Effector CD4-positive, alpha-beta T cell (primary cell): ENCODE data around the gene SEMA5A.

Source experiments
- DNase-seq: peaks from one replicate; pipeline ENCODE4 v3.0.0-alpha.2; 2020

SEMA5A gene

DNA sequence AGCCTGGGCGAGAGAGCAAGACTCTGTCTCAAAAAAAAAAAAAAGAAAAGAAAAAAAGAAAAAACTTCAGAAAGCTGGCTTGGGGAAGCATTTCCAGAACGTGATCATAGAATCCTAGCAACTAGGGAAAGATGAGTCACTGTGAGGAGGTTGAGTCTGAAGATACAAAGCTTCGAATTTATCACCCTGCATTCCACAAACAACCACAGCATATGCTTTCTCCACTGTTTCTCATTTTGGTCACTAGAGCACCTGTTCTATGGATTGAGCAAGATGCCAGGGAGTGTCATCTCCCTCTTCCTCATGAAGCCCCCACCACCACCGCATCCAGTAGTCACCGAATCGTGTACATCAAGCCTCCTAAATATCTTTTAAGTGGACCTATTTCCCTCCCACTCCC, 37.9 kb downstream of the SEMA5A start:
- DNase-seq: no peak

DNA sequence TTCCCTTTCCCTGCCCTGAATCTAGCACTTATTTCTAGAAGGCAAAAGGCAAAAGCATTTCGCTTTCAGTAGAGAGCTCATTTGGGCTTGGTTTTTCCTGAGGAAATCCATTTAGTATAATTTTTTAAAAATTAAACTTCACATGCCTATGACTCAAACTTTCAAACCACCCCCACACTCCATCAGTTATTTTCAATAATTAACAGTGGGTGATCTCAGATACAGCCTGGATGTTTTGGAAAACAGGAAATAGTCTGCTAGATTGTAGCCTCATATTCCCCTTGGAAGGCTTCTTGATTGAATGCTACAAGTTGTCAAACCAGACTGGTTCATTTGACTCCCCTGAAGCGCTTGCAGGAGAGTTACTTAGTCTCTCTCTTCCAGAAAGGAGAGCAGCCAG, 40.6 kb downstream of the SEMA5A start:
- no peak for DNase-seq

DNA sequence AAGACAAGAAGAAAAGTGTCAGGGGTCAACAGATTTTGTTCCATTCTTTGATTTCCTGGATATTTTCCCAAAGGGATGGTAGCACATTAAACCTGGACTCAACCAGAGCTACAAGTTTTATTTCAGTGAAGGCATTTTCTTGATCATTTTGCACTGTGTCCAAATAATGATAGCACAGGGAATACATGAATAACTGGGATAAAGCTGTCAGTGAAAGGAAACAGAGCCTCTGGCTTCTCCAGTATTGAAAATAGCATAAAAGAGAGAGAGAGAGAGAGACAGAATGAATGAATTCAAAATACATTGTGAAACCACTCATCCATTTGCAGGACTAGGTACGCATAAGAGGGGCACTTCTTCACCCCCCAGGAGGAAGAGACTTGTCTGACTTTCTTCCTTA, 43.0 kb downstream of the SEMA5A start:
- no peak for DNase-seq

DNA sequence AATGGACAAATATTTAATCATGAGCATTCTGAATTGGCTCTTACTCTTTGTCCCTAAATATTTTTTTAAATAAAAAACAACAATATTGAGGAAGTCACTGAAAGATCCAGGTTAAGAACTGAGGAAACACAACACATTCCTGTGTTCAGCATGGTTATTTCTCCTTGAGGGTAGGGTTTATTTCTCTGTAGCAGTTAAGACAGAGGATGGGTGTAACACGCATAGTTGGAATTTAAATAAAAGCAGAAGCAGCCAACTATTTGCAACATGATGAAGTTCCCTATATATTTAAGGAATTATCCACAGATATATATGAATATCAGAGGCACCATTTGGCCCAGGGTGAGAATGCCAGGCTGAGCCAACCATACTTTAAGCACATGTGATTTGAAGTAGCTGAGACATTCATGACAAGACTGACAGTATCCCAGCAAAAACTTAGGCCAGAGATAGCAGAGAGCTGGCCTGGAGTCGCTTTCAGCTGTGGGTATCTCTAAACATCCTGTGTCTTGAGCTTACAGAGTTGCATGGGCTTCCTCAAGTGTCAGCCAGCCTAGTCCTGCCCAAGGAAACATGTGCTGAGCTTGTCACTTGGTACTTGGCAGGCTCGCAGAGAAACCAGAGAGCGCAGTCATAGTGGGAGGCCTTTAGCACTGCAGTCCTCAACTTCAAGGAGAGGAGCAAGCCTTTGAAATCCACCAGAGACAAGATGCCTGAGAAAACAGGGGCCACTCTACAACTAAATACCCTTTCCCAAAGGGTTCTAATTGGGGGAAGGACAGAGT, 43.6 kb downstream of the SEMA5A start:
- no peak for DNase-seq

DNA sequence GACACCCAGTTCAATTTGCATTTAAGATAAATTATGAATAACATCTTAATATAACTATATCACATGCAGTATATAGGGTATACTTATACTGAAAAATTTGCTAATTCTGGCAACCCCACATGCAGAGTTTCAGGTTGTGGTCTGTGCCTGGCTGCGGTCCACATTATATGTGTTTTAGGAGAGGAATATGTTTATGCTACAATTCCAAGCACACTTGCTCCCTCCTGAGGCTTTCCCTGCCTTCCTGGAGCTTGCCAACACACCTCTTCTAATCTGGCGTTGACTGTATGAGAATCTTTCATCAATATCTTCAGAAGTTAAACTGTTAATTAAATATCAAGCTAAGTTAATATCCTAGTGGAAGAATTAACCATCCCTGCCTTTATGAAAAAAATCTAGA, 45.2 kb downstream of the SEMA5A start:
- no peak for DNase-seq

DNA sequence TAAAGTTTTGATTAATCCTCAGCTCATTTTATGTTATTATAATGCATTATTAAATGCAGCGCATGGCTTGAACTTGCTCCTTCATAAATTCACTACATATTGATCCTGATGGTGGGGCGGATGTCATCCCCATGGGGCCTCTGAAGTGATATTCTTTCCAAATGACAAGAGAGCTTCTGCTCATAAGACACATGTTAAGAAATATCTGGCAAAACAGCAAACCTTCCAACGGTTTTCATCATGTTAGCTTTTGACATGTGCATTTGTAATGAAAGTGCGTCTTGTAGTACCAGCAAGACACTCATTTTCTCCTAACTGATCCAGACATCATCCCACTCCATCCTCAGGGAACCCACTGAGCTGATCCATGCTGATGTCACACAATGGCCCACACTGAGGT, 45.7 kb downstream of the SEMA5A start:
- DNase-seq: no peak

DNA sequence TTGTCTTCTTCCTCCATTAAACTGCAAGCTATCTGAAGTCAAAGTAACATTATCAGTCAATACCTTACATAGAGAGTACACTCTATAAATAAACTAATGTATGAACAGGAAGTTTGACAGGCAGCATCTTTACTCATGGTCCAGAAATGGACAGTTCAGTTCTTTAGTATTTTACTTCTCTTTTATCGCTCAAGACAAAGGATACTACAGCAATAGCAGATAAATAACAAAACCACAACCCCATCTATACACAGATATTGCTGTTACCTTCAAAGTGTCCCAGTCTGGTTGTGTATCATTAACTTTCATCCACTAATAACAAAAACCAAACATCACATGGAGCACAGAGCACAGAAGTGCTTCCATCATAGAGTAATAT, 46.4 kb downstream of the SEMA5A start:
- no peak for DNase-seq

DNA sequence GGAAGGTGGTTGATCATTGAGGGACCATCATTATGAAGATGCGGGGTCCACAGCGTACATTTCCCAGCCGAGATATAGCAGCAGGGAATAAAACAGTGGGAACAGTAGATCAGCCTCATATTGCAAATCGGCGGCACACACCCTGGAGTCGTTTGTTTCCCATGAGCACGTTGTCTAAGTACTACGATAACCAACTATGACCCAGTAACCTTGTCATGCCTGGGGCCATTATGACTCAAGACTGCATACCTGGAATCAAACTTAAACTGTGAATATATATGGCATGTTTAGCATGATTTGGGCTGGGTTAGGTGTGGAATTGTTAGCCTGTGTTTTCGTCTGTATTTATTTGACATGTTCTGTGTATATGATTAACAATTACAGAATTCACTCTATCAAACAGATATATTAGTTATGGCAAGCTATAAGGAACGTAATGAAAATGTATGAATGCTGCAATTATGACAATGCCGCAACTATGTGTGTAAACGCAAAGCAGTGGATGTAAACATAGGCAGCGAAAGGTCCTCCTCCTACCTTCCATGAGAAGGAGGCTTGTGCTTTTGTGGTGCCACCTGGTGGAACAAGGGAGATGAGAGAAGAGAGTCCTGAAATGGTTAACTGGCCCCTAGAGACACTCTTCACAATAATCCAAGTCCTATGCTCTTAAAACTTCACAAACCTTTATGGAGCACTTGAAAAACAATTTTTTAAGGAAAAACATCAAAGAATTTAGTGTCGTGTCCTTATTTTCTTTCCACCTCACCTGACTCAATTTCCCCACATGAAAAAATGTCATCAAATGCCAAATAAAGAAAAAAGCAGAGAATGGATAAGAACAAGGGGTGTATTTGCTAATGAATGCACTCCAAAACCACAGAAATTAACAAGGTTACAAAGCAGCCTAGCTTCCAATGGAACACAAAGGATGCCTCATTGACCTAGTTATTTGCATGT, 47.1 kb downstream of the SEMA5A start:
- DNase-seq: no peak

DNA sequence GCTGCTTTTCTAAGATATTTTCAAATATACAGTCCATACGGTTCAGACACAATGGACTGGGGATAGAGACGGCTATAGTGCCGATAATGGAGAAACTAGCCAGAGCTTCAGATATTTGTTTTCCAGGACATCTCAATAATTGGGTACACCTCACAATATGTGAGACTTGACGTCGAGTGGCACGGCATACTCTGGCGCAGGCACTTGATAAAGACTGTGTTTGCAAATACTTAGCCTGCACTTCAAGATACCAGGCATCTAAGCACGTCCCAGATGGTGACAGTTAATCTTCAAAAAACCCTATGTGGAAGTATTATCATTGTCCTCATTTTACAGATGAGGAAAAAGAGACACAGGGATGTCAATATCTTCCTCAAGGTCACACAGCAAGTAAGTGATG, 48.5 kb downstream of the SEMA5A start:
- no peak for DNase-seq

DNA sequence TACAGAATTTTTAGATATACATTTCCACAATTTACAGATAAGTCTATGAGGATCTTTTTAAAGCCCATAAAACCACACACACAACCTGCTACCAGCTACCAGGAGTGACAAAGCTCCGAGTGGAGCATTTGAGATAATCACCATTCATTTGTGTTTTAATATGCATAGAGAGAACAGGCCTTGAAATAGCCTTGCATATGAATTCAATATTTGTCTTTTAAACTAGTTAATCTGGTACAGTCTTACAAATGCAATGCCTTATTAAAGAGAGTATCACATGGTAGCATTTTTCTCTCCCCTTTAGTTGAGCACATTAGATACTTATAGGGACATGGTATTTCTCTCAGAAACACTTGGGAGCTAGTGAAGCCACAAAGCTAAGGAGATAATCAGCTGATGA, 49.1 kb downstream of the SEMA5A start:
- DNase-seq: no peak

DNA sequence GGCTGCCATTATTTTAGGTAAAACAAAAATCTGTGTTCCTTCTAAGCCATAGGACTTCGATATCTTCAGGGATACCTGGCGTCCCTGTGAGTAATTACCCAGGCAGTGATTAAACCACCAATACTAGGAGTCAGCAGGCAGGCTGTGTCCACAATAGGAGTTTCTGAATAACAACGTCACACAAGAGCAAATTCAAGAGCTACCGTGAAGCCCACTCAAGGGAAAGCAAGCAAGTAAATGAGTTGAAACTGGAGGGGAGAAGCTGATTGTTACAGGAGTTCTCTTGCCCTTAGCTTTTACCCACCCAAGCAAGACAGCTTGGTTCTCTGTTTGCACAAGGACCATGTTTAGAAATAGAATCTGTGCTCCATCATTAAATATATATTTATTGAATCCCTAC, 50.8 kb downstream of the SEMA5A start:
- DNase-seq: no peak

DNA sequence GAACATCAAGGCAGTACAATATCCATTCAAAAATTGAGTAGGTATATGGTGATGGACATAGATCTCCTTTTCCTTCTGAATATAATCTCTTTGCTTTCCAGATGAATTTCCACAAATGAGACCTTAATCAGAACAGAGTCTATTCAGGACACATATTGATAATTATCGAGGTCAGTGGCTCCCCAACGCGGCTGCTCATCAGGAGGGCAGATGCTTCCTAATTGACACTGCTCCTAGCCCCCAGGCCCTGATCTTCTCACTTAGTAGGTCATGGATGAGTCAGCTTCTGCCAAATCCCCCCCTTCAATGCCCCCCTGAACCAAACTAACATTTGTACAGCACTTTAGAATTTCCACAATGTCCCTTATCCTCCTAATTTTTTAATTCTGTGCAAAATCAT, 51.6 kb downstream of the SEMA5A start:
- no peak for DNase-seq

DNA sequence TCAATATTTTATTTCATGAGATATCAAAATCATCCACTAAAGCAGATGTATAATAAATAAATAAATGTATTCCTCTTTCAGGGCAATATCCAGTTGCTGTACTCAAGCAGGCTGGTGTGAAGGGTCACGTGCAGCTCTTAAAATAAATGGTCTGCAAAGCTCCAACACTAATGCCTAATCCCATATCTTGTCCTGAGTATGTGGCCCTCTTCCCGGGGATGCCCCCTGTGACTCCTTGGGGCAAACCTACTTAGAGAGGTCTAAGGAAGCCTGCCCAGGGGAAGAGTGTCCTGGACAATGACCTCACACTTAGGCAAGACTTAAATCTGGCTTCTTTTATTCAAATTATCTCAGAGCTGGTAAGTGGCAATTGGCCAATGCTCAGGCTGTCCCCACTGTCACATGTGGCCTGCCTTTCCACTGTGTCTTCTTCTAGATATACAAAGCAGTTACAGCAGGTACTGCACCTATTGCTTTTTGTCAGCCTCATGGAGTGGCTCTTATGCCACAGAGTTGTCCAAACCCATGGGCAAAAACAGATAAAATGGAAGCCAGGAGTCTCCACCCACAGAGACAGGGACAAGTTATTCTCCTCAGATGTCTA, 55.3 kb downstream of the SEMA5A start:
- no peak for DNase-seq

DNA sequence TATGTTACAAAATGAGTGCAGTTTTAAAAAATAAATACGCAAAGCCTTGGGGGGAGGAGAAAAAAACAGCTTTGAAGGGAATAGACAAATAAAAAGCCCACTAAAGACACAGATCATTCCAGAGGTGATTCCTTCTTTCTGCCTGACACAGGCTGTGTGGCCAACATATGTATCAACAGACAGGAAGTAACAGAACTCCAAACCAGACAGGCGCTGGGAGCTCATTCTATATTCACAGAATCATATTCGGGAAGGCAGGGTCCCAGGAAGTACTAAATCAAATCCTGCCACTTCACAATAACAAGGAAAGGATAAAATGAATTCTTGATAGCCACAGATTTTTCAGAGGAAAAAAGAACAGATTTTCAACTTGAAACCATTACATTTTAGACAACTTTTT, 62.1 kb downstream of the SEMA5A start:
- DNase-seq: no peak

DNA sequence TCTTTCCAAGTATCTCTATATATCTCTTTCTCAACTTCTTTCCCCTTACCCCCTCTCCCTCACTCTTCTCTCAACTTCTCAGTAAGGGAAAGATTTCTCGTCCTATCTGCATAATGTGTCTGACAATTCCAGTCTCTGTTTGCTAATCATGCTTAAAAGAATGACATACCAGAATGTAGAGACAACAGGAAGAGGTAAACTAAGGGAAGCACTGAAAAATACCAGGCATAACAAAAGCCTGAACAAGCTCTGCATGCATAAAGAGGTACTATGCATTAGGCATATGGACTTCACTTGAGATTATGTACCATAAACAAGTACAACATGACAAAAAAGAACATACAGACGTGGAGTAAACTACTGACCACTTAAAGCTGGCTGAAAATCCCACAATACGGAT, 62.6 kb downstream of the SEMA5A start:
- no peak for DNase-seq

DNA sequence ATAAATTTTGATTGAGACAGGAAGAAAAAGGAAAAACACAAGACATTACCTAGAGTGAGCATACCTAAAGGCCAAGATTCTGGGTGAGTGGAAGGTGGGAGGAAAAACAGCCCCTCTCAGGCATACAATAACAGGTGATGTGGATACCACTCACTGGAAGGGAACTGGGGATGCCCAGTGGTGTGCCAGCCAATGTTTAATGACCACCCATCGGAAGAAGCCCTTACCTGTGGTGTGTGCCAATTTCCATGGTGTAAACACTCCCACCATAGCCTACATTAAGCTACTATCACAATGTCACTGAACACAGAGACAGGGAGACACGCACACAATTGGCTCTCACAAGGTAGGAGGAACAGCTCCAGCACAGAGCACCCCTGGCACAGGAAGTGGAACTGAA, 63.5 kb downstream of the SEMA5A start:
- no peak for DNase-seq

DNA sequence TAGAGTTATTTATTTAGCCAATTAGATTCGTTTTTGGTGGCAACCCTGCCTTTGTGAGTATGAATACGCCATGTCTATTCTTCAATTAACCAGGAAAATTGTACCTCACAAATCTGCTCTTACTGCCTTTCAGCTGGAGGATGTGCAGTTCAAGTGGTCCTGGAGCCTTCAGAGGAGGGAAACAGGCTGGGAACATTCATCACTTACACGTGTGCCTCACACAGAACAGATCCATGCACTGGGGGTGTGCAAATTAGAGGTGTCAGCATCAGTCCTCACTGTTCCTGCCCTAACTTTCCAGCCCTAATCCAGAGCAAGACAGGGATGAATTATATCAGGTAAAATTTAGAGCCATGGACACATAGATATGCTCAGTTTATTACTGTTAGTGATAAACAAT, 65.4 kb downstream of the SEMA5A start:
- no peak for DNase-seq

DNA sequence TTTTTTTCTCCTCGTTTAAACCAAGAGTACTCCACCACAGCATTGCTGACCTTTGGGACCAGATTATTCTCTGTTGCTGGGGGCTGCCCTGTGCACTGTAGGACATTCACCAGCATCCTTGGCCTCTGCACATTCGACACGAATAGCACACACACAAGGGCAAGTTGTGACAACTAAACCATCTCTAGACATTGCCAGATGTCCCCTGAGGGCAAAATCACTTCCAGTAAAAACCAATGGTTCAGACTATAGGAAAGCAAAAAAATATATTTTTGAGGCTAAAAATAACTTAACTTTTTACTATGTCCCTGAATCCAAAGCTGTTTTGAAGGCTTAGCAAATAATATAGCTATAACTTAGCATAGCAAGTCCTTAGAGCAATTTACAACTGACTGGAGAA, 65.9 kb downstream of the SEMA5A start:
- DNase-seq: no peak

DNA sequence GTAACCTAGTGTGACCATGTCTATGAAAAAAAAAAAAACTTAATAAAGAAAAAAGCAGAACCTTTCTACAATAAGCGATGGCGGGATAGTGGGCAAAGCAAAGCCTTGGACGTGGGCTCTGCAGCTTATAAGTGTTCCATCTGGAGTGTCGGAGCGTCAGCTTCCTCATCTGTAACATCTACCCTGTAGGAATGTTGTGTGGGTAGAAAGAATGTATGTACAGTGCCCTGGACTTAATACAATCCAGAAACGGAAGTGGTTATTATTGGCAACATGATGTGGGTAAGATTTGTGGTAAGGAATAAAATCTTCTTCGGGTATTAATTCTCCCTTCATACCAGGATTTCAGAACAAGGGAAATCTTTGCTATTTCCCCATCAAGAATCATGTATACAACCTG, 66.5 kb downstream of the SEMA5A start:
- DNase-seq: no peak

DNA sequence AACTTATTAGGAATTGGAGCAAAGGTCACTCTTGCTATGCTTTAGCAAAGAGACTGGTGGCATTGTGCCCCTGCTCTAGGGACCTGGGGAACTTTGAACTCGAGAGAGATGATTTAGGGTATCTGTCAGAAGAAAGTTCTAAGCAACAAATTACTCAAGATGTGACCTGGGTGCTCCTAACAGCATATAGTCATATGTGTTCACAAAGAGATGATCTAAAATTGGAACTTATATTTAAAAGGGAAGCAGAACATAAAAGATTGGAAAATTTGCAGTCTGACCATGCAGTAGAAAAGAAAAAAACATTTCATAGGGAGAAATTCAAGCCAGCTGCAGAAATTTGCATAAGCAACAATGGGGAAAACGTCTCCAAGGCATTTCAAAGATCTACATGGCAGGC, 68.3 kb downstream of the SEMA5A start:
- no peak for DNase-seq

DNA sequence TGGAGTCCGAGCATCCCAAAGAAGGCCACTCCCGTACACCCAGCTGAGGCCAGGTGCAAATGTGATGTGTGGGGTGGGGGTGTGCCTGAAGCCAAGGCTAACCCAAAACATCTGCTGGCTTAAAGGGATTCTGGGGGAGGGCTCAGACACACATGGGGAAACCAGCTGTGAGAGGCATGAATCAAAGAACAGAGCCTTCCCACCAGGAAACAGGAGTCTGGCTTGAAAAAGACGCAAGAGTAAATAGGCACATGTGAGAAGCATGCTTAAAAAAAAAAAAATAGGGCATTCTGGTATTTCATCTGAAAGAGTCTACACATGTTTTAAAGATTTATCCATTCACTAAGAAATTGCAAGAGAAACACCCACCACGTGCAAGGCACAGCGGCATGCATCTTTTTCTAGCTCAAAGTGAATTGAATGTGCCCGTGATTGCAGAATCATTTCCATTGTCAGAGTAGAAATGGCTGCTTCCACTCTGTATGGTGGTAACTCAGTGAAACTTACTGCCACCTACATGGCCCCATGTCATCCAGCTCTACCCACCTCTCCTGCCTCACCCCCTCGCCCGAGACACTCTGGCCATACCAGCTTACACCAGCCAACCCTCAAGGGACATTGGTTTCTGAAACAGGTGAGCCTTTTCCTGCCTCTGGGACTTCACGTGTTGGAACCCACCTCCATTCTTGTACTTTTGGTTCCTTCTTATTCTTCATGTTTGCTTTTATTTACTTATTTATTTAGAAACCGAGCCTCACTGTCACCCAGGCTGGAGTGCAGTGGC, 71.5 kb downstream of the SEMA5A start:
- DNase-seq: no peak

DNA sequence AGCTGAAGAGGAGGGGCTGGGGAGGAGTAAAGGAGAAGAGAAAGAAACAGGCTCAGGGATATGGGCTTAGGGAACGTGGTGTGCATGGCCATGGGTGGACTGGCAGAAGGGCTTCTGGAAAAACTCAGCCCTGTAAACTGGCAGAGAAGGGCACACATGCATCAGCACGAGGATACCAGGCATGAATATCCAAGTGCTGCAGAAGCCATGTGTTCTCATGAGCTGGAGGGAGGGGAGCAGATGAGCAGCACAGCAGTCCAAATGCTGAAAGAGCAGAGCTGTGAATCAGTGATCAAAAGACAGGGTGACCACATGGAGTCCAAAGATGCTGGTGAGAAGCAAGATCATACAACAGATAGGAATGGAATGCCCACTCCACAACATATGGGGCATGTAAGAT, 72.3 kb downstream of the SEMA5A start:
- no peak for DNase-seq

DNA sequence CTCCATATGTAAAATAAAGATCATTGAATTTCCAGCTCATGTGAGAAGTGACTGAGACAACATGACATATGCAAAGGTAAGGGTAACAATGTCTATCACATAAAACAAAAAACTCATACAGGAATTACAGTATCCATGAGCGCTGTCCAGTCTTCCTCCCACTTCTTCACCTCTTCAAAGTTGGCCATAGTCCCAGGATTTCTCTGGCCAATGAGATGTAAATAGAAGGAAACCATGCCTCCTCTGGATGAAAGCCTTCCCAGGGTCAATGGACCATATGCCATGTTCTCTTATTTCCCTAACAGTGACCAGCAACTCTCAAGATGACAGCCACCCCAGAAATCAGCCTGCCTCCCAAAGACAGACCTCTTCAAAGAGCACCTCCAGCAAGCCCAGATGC, 75.5 kb downstream of the SEMA5A start:
- no peak for DNase-seq
